SW480 (cell line): Measurements from ENCODE around the gene DOCK10.

Source experiments
- DNase-seq: peaks from one replicate; pipeline ENCODE4 v3.0.0-alpha.2; 2016; ENCODE audit warnings: low spot score

Gene DOCK10

DNA sequence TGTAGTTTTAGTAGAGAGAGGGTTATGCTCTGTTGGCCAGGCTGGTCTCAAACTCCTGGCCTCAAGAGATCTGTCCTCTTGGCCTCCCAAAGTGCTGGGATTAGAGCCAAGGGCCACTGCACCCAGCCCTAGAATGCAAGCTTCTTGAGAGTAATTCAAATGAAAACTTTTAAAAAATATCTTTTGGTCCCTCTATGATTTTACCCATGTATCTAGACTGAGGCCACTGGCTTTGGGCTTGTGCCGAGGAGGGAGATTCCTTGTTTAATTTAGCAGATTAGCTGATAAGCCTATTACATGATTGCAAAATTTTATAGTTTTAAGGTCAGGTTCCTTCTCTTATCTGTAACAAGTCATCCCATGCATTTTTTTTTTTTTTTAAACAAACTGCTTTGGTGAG, 266.6 kb downstream of the DOCK10 start:
- no peak for DNase-seq

DNA sequence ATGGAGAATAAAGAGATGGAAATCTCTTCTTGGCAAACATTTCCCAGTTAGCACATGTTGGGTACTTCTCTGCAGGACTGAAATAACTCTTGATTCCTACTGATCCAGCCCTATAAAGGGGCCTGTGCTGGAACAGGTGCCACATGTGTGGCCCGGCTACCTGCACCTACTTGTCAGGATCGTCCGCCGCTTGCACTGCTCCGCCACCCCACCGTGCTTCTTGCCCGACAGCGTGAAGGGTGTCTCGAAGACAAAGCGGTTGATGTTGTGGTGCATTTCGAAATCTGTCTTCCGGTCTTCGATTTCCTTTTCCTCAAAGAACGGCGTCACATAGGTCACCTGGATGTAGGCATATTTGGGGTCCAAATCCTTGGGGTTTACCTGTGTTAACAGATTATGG, 267.5 kb downstream of the DOCK10 start:
- no peak for DNase-seq

DNA sequence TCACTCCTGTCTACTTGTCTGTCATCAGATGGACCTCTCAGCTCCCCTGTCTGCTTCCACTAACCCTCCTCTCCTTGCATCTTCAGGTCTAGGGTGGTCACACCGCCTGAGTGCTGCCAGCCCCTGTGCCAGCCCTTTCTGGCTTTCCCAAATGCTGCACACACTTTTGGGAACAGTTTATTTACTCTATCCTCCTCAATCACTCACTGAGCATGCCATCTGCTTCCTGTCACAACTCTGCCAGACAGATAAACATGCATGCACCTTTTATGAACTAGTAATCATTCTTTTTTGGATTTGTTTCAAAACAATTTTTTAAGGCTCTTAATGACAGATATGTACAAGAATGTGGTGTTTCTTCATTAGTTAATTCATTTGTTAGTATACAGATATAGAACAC, 269.8 kb downstream of the DOCK10 start:
- no peak for DNase-seq

DNA sequence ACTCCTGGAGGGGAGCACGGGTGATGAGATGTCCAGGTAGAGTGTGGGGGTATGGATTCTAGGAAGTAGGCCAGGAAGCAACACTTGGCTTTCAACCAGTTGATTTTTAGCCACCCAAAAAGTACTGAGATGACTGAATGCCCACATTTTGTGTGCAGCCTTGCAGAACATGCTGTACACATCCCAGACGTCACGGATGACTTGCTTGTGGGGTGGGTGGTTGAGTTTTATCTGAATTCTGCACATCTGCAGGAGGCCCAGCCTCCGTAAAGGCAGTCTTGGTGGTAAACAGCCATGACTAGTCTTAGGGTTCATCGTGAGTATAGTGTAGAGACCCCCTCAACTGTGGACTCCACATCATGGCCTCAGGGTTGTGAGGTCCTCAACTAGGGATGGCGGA, 272.8 kb downstream of the DOCK10 start:
- no peak for DNase-seq

DNA sequence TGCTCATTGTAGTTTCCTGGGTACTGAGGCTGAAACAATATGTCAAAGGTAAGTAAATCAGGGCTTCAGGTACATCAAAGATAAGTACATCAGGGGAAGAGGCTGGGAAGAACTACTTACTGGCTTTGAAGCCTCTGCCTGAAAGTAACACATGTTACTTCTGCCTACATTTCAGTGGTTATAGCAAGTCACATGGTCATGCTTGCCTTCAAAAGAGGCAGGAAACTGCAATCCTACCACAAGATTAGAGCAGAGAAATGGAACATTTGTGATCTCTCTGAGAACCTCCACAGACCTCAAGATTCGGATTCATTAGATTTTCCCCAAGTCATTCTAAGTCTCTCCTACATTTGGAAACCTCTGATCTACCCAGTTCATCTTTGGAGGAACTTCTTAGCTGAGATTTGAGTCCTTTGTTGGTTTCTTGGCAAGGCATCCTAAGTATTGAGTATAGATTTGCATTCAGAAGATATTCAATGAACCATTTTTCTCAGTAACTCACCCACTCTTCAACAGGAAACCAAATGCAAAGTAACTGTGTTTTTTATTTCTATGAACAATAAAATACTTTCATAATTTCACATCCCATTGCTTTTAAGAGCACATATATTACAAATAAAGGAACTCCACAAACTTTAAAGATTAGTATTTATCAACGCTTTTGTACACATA, 277.6 kb downstream of the DOCK10 start:
- no peak for DNase-seq

DNA sequence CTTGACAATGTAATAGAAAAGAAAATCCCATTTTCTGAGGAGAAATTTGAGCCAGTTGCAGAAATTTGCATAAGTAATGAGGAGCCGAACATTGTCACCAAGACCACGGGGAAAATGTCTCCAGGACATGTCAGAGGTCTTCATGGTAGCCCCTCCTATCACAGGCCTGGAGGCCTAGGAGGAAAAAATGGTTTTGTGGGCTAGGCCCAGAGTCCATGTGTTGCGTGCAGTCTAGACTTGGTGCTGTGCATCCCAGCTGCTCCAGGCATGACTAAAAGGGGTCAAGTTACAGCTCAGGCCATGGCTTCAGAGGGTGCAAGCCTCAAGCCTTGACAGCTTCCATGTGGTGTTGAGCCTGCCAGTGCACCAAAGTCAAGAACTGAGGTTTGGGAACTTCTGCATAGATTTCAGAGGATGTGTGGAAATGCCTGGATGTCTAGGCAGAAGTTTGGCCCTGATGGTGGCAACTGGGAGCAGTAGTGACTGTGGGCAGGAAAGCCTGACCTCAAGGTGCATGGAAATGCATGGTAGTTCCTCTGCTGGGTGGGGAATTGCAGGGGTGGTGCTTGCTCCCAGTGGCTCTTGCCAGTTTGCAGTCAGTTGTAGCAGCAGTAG, 284.2 kb downstream of the DOCK10 start:
- DNase-seq: no peak

DNA sequence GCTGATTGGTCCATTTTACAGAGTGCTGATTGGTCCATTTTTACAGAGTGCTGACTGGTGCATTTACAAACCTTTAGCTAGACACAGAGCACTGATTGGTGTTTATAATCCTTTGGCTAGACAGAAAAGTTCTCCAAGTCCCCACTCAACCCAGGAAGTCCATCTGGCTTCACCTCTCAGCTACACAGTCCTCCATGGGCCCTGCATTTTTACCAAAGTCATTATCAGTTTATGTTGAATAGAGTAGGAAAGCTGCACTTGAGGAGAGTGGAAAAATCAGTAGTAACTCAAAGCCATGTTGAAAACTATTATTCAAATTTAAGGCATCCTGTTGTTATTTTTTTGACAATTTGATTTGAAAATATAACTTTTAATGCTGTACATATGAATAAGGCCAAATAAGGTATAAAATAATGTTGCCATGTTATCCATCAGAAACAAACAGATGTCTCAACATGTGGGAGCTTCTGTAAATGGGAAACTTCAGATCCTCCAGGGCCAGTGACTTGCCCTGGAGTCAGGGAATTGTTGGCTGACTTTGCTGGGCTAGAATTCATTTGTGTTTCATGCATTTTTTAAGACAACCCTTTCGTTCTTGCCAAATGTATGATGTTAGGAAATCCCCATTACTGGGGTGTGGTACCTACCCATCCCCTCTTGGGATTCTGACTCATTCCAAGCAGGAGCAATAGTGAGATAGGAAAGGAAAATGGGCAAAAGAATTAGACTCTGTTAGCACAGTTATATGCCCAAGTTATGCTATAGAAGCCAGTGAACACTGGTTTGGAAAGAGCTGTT, 288.3 kb downstream of the DOCK10 start:
- DNase-seq: no peak

DNA sequence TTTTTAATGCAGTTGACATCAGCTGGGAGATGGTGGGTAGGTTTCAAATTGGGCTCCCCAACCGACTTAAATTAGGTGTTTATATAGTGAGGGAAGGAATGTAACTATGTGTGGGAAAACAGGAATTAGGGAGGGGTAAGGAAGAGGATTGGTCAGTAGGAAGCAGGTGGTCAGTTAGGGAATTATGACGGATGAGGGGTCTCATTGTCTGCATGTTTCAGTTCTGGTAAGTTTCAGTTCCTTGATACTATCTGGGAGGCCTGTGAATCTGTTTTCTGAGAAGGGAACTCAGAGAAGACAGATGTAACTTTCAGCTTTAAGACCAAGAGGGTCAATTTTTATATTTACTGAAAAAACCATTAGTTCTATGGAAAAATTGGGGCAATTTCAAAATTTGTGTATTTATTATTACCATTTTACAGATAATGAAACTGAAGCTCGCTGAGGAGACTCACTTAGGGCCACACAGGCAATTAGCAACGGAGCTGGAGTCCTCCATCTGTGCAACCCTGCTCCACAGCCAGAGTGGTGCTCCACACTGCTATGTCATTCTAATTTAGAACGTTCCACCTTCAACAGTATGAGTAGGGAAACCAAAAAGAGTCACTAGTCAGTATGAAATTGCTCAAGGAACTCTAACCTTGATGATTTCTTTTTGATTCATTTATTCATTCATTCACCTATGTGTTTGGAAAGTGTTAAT, 290.1 kb downstream of the DOCK10 start:
- no peak for DNase-seq

DNA sequence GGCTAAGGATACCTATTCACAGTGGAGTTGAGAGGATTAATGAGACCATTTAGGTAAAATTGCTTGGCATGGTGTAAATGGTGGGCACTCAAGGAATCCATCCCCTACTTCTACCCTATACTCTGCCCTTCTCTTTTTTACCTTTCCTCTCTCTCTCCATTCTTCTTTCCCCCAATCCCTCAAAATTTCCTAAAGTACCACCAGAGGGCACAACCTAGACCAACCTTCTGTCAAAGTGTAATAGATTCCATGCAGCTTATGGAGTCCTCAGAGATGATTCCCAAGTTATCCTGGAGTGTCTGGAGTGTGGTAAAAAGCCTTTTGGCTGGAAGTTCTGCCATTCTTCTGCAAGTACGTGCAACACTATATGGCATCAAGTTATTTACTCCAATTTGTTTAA, 293.1 kb downstream of the DOCK10 start:
- no peak for DNase-seq

DNA sequence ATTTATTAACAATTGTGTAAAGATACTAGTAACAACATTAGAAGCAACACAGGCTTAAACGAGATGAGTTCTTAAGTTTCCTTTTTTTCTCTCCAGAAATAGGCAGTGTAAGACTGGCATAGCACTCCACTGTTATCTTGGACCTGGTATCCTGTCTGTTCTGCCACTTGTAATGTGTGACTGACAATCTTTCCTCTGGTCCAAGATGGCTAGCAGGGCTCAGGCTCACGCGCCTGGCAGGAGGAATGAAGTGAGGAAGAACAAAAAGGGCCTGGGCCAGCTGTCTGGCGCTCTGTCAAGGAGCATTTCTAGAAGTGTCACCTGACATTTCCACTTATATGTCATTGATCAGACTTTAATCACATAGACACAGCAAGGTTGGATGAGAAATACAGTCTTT, 294.5 kb downstream of the DOCK10 start:
- no peak for DNase-seq

DNA sequence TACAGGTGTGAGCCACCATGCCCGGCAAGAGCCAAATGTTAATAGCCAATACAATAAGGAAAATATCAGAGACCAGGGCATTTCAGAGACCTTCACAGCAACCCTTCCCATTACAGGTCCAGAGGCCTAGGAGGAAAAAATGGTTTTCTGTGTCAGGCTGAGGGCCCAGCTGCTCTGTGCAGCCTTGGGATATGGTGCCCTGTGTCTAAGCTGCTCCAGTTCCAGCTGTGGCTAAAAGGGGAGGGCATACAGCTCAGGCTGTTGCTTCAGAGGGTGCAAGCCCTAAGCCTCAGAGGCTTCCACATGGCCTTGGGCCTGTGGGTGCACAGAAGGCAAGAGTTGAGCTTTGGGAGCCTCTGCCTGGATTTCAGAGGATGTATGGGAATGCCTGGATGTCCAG, 306.0 kb downstream of the DOCK10 start:
- no peak for DNase-seq

DNA sequence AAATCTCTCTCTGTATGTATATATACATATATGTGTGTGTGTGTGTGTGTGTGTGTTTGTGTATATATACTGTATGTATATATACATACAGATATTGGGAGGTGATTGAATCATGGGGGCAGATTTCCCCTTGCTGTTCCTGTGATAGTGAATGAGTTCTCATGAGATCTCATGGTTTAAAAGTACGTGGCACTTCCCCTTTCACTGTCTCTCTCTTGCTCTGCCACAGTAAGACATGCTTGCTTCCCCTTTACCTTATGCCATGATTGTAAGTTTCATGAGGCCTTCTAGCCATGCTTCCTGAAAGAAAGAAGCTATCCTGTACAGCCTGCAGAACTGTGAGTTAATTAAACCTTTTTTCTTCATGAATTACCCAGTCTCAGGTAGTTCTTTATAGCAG, 307.3 kb downstream of the DOCK10 start:
- no peak for DNase-seq

DNA sequence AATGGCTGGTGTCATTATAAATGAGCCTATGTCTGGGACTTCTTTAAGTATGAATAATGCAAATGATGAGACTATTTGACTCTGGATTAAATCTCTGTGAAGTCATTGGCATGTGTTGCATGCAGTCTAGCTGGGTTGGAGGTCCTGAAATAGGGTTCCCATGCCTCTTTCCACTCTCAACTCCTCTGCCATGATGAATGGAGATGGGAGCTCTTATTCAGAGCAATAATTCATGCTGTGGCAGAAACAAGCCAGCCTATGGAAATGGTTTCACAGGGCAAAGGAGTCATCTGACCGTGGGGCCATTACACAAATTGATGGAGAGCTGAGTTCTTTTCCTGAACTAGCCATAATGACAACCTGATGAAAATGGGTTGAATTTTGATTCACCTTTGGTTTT, 310.6 kb downstream of the DOCK10 start:
- DNase-seq: no peak

DNA sequence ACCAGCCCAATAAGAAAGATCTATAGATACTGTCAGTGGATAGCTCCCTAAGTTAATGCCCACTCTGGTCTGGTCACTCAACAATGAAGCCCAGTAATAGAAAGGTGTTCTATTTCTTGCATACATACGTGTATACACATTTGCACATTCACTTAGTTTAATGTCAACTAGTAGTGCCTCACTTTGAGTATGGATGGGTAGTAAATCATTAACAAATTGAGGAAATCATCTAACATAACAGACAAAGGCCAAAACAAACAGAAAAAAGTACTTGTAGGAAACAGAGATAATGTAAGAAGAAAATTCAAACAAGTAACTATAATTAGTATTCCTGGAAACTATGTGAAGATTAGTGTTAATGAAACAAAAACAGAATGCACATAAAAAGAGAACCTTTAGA, 312.8 kb downstream of the DOCK10 start:
- DNase-seq: no peak

DNA sequence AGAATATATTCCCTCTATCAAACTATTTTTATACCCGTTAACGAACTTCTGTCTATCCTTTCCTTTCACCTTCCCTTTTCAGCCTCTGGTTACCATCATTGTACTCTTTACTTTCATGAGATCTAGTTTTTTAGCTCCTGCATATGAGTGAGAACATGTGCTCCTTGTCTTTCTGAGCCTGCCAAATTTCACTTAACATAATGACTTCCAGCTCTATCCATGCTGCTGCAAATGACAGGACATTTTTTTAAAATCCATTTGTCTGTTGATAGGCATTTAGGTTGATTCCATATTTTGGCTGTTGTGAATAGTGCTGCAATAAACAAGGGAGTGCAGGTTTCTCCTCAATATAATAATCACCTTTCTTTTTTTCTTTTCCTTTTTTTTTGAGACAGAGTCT, 317.9 kb downstream of the DOCK10 start:
- no peak for DNase-seq

DNA sequence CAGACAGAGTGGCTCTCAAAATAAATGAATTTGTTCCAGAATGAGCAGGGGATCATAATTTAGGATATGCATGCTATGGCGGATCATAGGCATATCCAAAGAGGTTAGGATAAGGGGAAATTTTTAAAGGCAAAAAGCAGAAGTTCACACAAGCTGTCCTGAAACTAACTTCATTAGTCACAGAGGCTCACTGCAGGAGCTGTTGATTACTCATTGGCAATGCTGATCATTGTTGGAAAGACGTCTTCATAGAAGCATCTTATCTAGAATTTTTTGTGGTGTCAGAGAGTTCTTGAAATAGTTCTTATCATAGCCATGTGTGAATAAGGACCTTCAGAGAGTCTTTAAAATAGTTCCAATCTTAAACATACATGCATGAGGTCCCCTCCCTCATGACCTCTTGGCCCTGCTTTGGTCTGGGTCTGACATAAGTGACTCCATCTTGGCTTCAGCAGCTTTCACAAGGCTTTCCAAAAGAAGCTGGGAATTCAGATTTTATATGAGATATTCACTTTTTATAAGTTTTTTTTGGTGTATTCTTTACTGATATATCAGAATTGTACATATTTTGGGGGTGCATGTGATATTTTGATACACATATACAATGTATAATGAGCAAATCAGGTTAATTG, 318.6 kb downstream of the DOCK10 start:
- no peak for DNase-seq

DNA sequence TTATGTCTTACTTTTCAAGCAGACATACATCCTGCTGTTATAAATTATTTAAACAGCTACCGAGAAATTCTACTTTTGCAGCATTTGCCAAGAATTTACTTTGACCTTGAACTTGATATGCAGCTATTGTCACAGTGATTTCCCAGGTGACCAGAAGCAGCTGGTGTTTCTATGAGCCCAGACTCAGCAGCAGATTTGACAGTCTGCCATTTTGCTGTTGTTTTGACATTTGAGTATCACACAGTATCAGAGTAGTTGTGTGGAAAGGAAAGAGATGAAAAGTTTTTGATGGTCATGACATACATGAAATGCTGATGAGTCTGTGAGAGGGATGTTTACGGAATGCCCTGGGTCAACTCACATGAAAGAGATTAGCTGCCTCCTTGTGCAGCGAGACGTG, 319.5 kb downstream of the DOCK10 start:
- DNase-seq: no peak

DNA sequence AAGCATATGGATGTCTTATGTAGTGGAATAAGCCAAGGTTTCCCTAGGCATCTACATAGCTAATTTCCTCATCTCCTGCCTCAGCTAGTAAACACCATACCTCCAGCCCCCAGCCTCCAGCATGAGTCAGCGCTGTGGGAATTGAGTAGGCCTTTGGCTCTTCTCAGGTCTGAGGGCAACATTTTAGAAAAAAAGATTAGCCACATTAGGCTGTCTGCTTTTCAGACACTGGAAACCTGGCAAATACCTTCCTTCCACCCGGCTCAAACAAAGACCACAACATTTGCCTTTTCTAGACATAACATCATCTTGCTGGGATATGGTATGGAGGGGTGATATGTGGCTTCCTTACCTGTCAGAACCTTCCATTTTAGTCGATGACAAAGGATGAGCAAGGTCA, 320.0 kb downstream of the DOCK10 start:
- no peak for DNase-seq

DNA sequence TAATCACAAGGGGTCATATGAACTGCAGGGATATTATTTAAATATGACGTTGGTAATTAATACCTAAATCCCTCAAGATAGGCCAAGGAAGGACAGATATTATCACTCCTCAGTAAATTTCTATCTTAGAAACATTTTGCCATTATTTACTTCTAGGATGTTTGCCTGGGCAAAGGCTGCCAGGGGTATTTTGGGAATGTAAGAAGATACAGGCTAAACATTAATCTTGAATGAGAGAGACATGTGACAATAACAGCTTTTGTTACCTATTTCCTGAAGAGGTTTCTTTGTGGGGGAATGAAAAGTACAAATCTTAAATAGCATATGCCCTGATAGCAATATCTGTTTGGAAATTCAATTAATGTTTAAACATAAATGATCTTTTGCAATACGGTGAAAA, 325.3 kb downstream of the DOCK10 start:
- DNase-seq: no peak

DNA sequence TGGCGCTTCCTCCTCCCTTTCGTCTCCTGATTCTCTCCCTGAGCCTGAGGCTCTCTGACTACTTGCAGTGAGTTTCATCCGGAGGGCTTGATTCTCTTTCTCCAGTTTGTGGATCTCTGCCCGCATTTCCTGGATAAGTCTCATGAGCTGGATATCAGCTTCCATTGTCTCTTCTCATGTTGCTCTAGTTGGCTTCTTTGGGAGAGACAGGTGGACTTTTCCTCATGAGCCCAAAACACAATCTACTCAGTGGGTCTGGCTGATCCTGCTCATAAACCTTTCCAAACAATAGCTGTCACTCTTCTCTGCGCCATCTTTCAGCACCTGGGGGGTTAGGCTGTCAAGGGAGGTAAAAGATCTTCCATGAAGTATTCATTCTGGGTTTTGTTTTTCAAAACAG, 326.1 kb downstream of the DOCK10 start, which contains the start of gene CCDC195:
Gene CCDC195 (minus strand): TSS at position 165 of the 400 bp plus-strand sequence. CDS start 0 bp downstream, at position 165.
- no peak for DNase-seq
